Lower leg skin (tissue), 4 donors: ENCODE results near the gene TASP1. TPM values are rescaled to one million over a fixed set of nuclear protein-coding genes. Genes with fewer than 3 reads are reported as not detected.

Experiments
- DNase-seq, 2 donors: peaks; one replicate each; pipeline ENCODE4 v3.0.0-alpha.2; 2019; ENCODE audit warnings: low spot score in 2 of 2
- H3K4me3 ChIP-seq: fragments of 200-600 bp; sonication (generic); 2 replicates; pipeline ENCODE4 v1.5.1; 2017; ENCODE audit warnings: mild to moderate bottlenecking, low read depth; ENCODE audit not compliant: poor library complexity, severe bottlenecking
- POLR2A ChIP-seq, 2 donors: fragments of 450-650 bp; IDR thresholded peaks; one replicate each; pipeline ENCODE4 v1.6.1; 2016 to 2017; ENCODE audit warnings: antibody characterized with exemption in 2 of 2, mild to moderate bottlenecking in 1 of 2, moderate library complexity in 1 of 2
- WGBS, 2 donors: methylation state at CpG; one replicate each; pipeline ENCODE4 v1.1.5; 2018; 5-methylcytosine and 5-hydroxymethylcytosine counted together
- intact Hi-C: fragments of 100-400 bp; cut with DNase I; formaldehyde crosslinking; loops from one replicate; pipeline ENCODE4 v1.15.0; 2023; ENCODE audit warnings: low total_unique reads
- total RNA-seq, 4 donors: library from RNA; depleted of rRNA; stranded (reverse); fragments of >200 nt; gene quantifications; one replicate each; pipeline ENCODE4 v1.1.0, GENCODE V29; 2016
- TF ChIP-seq, protein P1 (sequence below), 3 donors: fragments of 450-650 bp; IDR thresholded peaks; one replicate each; pipeline ENCODE4 v1.5.1; 2016; ENCODE audit warnings: antibody characterized with exemption in 3 of 3, mild to moderate bottlenecking in 3 of 3, moderate library complexity in 2 of 3

The TASP1 gene
- total RNA-seq, 4 donors from 2014 or later = 9.0 to 18.3 (median 12.7) TPM

DNA sequence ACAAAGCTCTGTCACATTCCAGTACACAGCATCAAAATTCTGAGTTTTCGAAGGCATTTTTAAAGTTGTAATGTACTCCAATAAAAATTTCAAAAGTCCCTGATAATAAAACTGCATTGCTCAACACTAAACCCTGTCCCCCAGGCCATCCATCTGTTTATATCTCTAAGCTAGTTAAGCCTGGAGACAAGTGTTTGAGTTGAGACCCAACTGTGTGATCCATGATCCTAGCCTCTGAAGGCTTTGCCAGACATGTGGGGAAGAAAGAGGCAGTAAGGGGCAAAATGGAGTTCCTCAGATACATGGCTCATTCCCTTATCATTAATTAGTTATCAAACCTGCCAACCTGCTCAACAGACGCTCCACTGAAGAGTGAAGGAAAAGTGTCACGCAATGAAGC is 219.3 kb downstream of the TASP1 start:
- no peak for DNase-seq
- intact Hi-C loops = no loop called here
- no peak overlapping the region for H3K4me3 ChIP-seq
- no peak for TF ChIP-seq POLR2A (IDR thresholded peaks at IDR 0.05)
- TF ChIP-seq, protein P1, sequence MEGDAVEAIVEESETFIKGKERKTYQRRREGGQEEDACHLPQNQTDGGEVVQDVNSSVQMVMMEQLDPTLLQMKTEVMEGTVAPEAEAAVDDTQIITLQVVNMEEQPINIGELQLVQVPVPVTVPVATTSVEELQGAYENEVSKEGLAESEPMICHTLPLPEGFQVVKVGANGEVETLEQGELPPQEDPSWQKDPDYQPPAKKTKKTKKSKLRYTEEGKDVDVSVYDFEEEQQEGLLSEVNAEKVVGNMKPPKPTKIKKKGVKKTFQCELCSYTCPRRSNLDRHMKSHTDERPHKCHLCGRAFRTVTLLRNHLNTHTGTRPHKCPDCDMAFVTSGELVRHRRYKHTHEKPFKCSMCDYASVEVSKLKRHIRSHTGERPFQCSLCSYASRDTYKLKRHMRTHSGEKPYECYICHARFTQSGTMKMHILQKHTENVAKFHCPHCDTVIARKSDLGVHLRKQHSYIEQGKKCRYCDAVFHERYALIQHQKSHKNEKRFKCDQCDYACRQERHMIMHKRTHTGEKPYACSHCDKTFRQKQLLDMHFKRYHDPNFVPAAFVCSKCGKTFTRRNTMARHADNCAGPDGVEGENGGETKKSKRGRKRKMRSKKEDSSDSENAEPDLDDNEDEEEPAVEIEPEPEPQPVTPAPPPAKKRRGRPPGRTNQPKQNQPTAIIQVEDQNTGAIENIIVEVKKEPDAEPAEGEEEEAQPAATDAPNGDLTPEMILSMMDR (IDR thresholded peaks at IDR 0.05) = no peak
- 91 to 94% methylated on average over 3 of the region's 3 CpGs for WGBS, 2 donors

DNA sequence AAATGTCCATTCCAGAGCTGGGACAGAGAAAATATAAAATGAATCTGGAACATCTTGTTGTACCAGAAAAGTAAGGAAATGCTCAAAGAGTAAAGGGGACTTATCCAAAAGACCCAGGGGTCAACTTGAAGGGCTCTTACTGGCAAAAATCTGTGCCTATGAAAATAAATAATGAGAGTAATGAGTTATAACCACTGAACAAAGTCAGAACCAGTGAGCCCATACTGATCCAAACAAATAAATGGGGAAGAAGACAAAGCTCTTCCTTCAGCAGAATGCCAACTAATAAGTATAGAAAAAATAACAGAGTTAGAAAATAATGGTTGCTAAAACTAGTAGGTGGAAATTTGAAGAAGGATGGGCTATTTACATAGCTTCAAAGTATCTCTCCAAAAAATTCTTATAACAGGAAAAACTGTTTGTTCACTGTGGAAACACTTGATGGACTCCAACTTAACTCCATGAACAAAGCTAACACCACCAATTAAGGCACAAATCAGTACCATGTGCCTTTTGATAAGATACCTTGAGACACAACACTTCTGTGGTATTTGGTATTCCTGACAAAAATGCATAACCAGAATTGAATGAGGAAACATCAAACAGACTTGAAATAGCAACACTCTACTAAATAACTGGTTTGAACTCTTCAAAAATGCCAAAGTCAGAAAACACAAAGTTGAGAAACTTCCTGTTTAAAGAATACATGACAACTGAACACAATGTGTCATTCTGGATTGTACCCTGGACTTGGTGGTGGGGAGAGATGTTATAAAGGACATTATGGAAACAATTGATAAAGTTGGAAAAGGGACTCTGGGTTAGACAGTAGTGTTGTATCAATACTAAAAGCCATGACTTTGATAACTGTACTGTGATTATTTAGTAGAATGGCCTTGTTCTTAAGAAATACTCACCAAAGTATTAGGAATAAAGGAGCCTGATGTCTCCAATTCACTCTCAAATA is 220.2 kb downstream of the TASP1 start:
- intact Hi-C loops = no loop called here

DNA sequence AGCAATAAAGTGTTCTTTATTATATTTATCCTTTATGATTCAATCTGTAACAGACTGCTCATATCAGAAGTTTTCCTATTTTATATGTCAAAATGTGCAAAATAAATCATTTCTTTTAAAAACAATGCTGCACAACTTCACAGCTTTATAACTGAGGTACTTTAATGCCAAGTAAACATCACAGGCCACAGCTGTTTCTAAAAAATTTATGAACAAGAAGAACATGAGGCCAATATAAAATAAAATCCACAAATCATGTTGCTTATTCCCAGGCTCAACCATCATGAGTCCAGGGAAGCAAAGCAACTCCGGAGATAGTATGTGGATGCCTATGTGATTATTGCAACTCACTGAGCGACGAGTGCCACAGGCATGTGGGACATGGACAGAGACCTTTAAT is 222.2 kb downstream of the TASP1 start:
- no peak overlapping the region for H3K4me3 ChIP-seq
- WGBS, 2 donors = 85% methylated on average over 3 of the region's 3 CpGs
- TF ChIP-seq POLR2A (IDR thresholded peaks at IDR 0.05) = no peak
- TF ChIP-seq, protein P1 (IDR thresholded peaks at IDR 0.05) = no peak
- intact Hi-C loops = no loop called here
- no peak for DNase-seq

More for the DNA sequence above, 220.2 kb downstream of the TASP1 start:
- TF ChIP-seq, protein P1 (IDR thresholded peaks at IDR 0.05) = no peak
- no peak for TF ChIP-seq POLR2A (IDR thresholded peaks at IDR 0.05)
- no peak overlapping the region for H3K4me3 ChIP-seq
- no peak for DNase-seq

DNA sequence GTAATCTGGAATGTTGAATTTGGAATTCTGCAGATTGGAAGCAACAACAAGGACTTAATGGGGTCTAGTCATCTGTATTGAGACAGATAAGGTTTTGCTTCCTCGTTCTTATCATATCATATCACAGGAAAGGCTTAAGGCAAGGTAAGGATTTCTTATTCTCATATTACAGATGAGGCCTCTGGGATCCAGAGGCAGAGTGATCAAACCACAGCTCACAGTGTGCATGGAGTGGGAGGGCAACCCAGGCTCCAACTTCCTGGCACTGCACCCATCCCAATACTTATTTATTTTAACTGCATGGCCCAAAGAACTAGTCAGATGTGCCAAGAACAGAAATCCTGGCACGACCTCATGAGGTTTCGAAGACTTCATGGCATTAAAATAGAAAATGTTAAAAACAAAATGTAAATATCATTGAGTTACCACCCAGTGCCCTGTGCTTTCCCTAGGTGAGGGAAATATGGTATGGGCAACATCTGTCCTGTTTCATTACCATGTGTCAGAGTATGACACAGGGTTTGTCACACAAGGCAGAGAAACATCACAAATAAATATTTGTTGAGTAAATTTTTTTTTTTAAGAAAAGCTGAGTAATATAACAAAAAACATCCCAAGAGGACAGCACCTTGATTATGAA is 225.8 kb downstream of the TASP1 start:
- intact Hi-C loops = no loop called here
- WGBS, 2 donors = 42 to 46% methylated on average over 3 of the region's 3 CpGs
- no peak for DNase-seq
- H3K4me3 ChIP-seq = no peak overlapping the region
- TF ChIP-seq POLR2A (IDR thresholded peaks at IDR 0.05) = no peak
- TF ChIP-seq, protein P1 (IDR thresholded peaks at IDR 0.05) = no peak

DNA sequence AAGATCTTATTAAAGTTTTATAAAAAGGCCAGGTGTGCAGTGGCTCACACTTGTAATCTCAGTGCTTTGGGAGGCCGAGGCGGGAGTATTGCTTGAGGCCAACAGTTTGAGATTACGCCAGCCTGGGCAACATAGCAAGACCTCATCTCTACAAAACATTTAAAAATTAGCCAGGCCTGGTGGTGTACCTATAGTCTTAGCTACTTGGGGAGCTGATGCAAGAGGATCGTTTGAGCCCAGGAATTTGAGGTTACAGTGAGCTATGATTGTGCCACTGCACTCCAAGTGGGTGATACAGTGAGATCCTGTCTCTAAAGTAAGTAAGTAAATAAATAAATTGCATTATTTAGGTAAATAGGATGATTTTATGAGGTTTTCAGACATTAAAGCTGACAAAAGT is 234.4 kb downstream of the TASP1 start:
- no peak for DNase-seq
- intact Hi-C loops = no loop called here
- no peak overlapping the region for H3K4me3 ChIP-seq
- WGBS, 2 donors = 90 to 93% methylated on average over 4 of the region's 4 CpGs
- TF ChIP-seq, protein P1 (IDR thresholded peaks at IDR 0.05) = no peak
- no peak for TF ChIP-seq POLR2A (IDR thresholded peaks at IDR 0.05)
